NCI-H524 (cell line): Measurements from ENCODE around the gene C3orf38.
"Not testable (repeated sequence)": the region's sequence is repeated elsewhere in the genome, so short reads cannot be mapped to it uniquely, and the experiment has no call there.

Experiments used
- DNase-seq, 2 experiments: peaks; one replicate each; lab custom pipeline; 2025; lab: John Stamatoyannopoulos, UW

Gene C3orf38

GRCh38 chr3:88152841-88153240, 3.1 kb downstream of the C3orf38 start:
- no peak for DNase-seq

GRCh38 chr3:88166419-88166971, 16.7 kb downstream of the C3orf38 start:
- no peak for DNase-seq

- no peak for DNase-seq
These were observed 17.4 kb downstream of the C3orf38 start for GRCh38 chr3:88167173-88167572.

GRCh38 chr3:88167704-88168103, 17.9 kb downstream of the C3orf38 start:
- no peak for DNase-seq

- no peak for DNase-seq
These were observed 18.4 kb downstream of the C3orf38 start for GRCh38 chr3:88168171-88168570.

- peak; percentile 2 to 45 for DNase-seq
These were observed 30.7 kb downstream of the C3orf38 start for GRCh38 chr3:88180398-88180999.

GRCh38 chr3:88182165-88182918, 32.6 kb downstream of the C3orf38 start:
- not testable (repeated sequence) for DNase-seq

GRCh38 chr3:88188436-88188835, 38.7 kb downstream of the C3orf38 start:
- no peak for DNase-seq

GRCh38 chr3:88189361-88189810, 39.6 kb downstream of the C3orf38 start:
- DNase-seq: no peak

GRCh38 chr3:88191872-88192409, 42.2 kb downstream of the C3orf38 start:
- DNase-seq: no peak

- no peak for DNase-seq
These were observed 42.9 kb downstream of the C3orf38 start for GRCh38 chr3:88192631-88193030.

GRCh38 chr3:88195951-88196434, 46.2 kb downstream of the C3orf38 start:
- no peak for DNase-seq

- DNase-seq: no peak
These were observed 48.4 kb downstream of the C3orf38 start for GRCh38 chr3:88198121-88198520.

GRCh38 chr3:88203642-88204055, 53.9 kb downstream of the C3orf38 start:
- peak; percentile 26 to 68 for DNase-seq
